ENCODE measurements around the gene SH3PXD2B.

The SH3PXD2B gene

GRCh38 chr5:172322028-172322965 lies 132.0 kb downstream of the SH3PXD2B start:
- H3K4me3 Mint-ChIP-seq = no peak overlapping the region
- H3K9me3 Mint-ChIP-seq = no peaks in the 10 kb centered on the region
- H3K36me3 Mint-ChIP-seq (ENCODE audit: low read depth) = no peaks in the 10 kb centered on the region
- peaks cover 9% of the 10 kb centered on the region for H3K27me3 Mint-ChIP-seq (ENCODE audit: low read depth)
- peak overlapping the region; percentile 70 to 83 (median 75) for H3K27ac Mint-ChIP-seq
- no peaks in the 10 kb centered on the region for H3K4me1 Mint-ChIP-seq
- TF ChIP-seq, protein P1, sequence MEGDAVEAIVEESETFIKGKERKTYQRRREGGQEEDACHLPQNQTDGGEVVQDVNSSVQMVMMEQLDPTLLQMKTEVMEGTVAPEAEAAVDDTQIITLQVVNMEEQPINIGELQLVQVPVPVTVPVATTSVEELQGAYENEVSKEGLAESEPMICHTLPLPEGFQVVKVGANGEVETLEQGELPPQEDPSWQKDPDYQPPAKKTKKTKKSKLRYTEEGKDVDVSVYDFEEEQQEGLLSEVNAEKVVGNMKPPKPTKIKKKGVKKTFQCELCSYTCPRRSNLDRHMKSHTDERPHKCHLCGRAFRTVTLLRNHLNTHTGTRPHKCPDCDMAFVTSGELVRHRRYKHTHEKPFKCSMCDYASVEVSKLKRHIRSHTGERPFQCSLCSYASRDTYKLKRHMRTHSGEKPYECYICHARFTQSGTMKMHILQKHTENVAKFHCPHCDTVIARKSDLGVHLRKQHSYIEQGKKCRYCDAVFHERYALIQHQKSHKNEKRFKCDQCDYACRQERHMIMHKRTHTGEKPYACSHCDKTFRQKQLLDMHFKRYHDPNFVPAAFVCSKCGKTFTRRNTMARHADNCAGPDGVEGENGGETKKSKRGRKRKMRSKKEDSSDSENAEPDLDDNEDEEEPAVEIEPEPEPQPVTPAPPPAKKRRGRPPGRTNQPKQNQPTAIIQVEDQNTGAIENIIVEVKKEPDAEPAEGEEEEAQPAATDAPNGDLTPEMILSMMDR (IDR thresholded peaks at IDR 0.05; ENCODE audit: unreplicated experiment in 3 of 3) = no peak

DNA sequence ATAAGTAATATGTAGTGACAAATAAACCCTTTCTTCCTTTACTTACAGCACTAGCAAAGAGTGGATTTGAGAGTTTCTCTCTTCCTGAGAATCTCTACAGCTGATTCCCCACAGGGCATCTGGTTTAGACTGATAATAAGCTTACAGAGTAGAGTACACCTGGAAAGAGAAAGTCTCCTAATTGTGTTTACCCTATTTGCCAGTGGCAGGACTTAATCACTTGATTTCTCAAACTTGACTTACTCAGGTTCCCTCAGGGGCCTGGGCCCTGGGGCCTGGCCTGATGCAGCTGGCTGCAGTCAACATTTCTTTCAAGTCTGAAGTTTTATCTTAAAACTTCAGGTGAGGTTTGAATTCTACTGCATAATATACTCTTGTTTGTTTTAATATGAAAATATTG lies 132.7 kb downstream of the SH3PXD2B start:
- Mint-ChIP-seq H3K4me3 (no peak overlapping the region), H3K27me3 (ENCODE audit: low read depth) (peaks cover 9% of the 10 kb centered on the region), H3K27ac (peak overlapping the region; percentile 70 to 83 (median 75))

DNA sequence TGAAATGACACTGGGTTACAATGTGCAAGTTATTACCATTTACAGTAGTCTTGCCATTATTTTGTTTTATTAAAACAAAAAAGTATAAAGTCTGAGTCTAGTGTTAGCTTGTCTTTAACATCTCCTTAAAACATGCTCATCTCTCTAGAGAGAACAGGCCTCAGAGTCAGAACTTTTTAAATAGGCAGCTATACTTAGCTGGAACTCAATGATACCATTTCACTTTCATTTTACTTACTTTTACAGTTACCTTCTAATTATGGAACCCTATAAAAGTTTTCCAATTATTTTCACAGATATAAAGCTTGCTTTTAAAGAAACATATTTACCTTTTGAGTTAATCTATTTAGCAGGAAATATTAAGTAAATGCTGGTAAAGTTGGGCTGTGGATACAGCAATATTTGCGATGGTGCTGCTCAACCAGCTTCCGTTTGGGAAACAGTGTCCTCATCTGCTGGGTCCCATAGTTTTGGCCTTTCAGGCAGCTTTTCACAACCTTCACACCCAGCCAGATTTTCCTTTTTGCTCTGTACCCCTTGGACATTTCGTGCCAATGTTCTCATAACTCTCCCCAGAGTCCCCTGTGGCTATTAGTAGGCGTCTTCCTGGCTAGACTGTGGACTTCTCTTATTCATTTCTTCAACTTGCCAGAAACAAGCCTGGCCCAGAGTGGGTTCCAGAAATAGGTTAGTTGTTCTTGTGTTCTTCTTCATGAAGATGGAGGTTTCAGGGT lies 134.4 kb downstream of the SH3PXD2B start:
- no peaks in the 10 kb centered on the region for H3K36me3 Mint-ChIP-seq (ENCODE audit: low read depth)
- no peak overlapping the region for H3K27ac Mint-ChIP-seq
- H3K27me3 Mint-ChIP-seq (ENCODE audit: low read depth) = peaks cover 7% of the 10 kb centered on the region
- no peaks in the 10 kb centered on the region for H3K9me3 Mint-ChIP-seq
- no peak overlapping the region for H3K4me3 Mint-ChIP-seq
- TF ChIP-seq, protein P1 (IDR thresholded peaks at IDR 0.05; ENCODE audit: unreplicated experiment in 3 of 3) = no peak
- H3K4me1 Mint-ChIP-seq = peaks cover 5% of the 10 kb centered on the region

More for the DNA sequence above, 132.7 kb downstream of the SH3PXD2B start:
- no peaks in the 10 kb centered on the region for H3K36me3 Mint-ChIP-seq (ENCODE audit: low read depth)
- no peaks in the 10 kb centered on the region for H3K4me1 Mint-ChIP-seq
- no peaks in the 10 kb centered on the region for H3K9me3 Mint-ChIP-seq
- TF ChIP-seq, protein P1 (IDR thresholded peaks at IDR 0.05; ENCODE audit: unreplicated experiment in 3 of 3) = no peak

GRCh38 chr5:172315587-172316493 lies 138.5 kb downstream of the SH3PXD2B start:
- Mint-ChIP-seq H3K27me3 (ENCODE audit: low read depth) (peaks cover 5% of the 10 kb centered on the region), H3K4me1 (peaks cover 11% of the 10 kb centered on the region), H3K36me3 (ENCODE audit: low read depth) (no peaks in the 10 kb centered on the region), H3K4me3 (no peak overlapping the region), H3K27ac (no peak overlapping the region), H3K9me3 (no peaks in the 10 kb centered on the region)
- TF ChIP-seq, protein P1 (IDR thresholded peaks at IDR 0.05; ENCODE audit: unreplicated experiment in 3 of 3) = no peak

GRCh38 chr5:172313915-172314314 lies 140.4 kb downstream of the SH3PXD2B start:
- no peak overlapping the region for H3K4me3 Mint-ChIP-seq
- H3K9me3 Mint-ChIP-seq = no peaks in the 10 kb centered on the region
- H3K27ac Mint-ChIP-seq = no peak overlapping the region
- TF ChIP-seq, protein P1 (IDR thresholded peaks at IDR 0.05; ENCODE audit: unreplicated experiment in 3 of 3) = no peak
- H3K36me3 Mint-ChIP-seq (ENCODE audit: low read depth) = no peaks in the 10 kb centered on the region
- peaks cover 5% of the 10 kb centered on the region for H3K27me3 Mint-ChIP-seq (ENCODE audit: low read depth)
- H3K4me1 Mint-ChIP-seq = peaks cover 11% of the 10 kb centered on the region

Data from nephron (organoid).